ENCODE measurements around the gene KIRREL3.

DNA sequence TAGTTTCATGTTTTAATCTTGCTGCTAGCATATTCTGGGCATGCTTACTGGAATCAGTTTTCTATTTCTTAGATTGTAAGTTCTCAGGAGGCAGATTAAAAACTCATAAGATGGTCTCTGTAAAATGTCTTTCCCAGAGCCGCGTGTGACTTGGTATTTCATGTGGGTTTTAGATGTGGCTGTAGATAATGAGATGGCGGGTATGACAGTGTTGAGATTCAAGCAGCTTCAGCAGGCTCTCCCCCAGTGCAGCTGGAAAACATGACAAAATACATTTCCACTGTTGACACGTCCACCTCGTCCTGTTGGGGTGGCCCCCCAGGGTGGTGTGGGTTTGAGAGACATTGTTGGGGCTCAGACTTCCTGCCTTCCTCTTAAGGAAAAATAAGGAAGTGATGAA, 106.8 kb downstream of the KIRREL3 start:
- TF ChIP-seq MXI1 (IDR thresholded peaks at IDR 0.05; ENCODE audit: borderline replicate concordance, low read depth, low read length) (no peak), POLR2A (IDR thresholded peaks at IDR 0.05; ENCODE audit: low read depth, low read length) (no peak), RAD21 (IDR thresholded peaks at IDR 0.05; ENCODE audit: low read length) (no peak)
- TF ChIP-seq, protein P1, sequence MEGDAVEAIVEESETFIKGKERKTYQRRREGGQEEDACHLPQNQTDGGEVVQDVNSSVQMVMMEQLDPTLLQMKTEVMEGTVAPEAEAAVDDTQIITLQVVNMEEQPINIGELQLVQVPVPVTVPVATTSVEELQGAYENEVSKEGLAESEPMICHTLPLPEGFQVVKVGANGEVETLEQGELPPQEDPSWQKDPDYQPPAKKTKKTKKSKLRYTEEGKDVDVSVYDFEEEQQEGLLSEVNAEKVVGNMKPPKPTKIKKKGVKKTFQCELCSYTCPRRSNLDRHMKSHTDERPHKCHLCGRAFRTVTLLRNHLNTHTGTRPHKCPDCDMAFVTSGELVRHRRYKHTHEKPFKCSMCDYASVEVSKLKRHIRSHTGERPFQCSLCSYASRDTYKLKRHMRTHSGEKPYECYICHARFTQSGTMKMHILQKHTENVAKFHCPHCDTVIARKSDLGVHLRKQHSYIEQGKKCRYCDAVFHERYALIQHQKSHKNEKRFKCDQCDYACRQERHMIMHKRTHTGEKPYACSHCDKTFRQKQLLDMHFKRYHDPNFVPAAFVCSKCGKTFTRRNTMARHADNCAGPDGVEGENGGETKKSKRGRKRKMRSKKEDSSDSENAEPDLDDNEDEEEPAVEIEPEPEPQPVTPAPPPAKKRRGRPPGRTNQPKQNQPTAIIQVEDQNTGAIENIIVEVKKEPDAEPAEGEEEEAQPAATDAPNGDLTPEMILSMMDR (conservative IDR thresholded peaks at IDR 0.05; ENCODE audit: low read depth, low read length), result no peak

All from IMR-90 (cell line).